HG03354 (cell line): ENCODE measurements around the gene AHI1.
"Not testable (repeated sequence)": the region's sequence is repeated elsewhere in the genome, so short reads cannot be mapped to it uniquely, and the experiment has no call there.

ENCODE experiments used
- ATAC-seq: cut with Tn5 transposase; IDR thresholded peaks from one replicate; pipeline ENCODE4 v1.9.1; 2021; ENCODE audit warnings: mild to moderate bottlenecking; ENCODE audit not compliant: unreplicated experiment, poor library complexity, severe bottlenecking

The AHI1 gene

GRCh38 chr6:135506270-135506997, 8.9 kb upstream of the AHI1 start:
- ATAC-seq, result peak; percentile 95

DNA sequence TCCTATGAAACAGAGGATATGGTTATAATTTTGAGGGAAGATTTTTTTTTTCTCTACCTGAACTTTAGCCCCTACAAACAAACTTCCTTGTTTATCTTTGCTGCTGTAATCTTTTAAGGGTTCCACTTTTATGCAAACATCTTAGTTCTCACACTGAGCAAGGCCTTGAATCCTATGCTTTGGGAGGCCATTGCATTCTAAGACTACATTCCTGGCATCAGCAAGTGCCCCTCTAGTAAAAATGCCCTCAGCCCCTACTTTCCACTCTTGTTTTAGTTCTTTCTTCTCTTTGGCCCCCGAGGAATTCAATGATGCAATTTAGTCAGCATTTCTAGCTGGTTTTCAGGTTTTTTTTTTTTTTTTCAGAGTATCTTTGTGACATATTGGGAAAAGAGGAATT, 8.1 kb upstream of the AHI1 start:
- ATAC-seq, result no peak

DNA sequence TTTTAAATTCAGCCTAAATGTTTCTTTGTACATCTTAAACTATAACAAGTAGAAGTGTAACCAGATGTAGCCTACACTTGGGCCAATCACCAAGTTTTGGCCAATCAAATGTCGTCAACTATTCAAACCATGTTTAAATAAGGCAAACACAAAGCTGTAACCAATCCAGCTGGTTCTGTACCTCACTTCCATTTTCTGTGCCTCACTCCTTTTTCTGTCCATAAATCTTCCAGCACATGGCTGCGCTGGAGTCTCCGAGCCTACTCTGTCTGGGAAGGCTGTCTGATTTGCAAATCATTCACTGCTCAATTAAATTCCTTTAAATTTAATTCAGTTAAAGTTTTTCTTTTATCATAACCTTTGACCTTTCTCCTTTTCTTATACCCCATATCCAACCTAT, 7.7 kb upstream of the AHI1 start:
- ATAC-seq, result no peak

GRCh38 chr6:135504734-135505133, 7.2 kb upstream of the AHI1 start:
- no peak for ATAC-seq

GRCh38 chr6:135503703-135504475, 6.3 kb upstream of the AHI1 start:
- ATAC-seq, result no peak

GRCh38 chr6:135499441-135500340, 2.2 kb upstream of the AHI1 start:
- no peak for ATAC-seq

DNA sequence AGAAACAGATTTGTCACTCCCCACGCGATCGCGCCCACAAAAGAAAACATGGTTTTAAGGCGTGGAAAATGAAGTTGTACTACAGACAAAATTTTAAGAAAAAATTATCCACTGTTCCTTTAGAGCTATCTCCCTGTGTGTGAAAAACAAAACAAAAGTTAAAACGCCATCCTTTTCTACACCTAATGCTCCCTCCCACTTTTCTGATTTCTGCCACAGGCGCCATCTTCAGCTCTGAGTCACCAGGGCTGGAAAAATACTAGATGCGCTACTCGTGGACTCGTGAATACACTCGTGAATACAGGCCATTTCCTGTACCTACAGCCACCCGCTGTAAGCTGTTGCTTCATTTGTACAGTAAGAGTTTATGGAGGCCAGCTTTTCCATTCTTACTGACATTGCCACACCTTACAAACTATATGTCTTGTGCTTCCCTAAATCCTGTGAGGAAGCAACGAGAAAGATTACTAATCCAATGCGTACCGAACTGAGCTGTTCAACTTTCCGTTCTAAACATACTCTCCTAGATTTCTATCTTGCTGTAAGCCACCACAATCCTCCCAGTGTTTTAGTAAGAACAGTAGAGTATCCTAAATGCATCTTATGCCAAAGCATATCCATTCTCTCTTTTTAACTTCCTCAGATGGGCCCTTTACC, 773 bp upstream of the AHI1 start:
- ATAC-seq, result peak; percentile 49

DNA sequence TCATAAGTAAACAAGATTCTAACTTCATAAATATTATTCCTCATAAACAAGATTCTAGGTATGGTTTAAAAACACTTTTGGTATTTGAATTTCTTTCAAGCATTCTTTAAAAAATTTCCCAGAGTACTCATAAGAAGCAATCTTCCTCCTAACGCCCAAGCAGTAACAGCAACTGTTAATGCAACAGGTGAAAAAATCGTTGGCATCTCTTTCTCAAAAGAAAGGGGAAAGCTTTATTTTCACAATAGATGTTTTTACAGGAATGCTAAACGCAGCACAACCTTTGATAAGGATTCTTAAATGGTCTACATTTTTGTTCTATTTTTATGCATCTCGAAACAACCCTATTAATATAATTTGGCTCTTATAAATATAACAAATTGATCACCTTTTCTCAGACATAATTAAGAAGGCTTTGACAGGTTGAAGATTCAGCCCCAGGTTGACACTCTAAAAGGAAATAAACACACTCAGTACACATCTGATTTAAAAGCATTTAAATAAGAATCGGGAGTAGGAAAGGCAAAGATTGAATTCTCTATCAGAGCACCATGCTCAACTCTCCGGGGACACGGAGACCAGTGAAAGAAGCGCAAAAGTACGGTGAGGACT, 634 bp downstream of the AHI1 start:
- no peak for ATAC-seq

DNA sequence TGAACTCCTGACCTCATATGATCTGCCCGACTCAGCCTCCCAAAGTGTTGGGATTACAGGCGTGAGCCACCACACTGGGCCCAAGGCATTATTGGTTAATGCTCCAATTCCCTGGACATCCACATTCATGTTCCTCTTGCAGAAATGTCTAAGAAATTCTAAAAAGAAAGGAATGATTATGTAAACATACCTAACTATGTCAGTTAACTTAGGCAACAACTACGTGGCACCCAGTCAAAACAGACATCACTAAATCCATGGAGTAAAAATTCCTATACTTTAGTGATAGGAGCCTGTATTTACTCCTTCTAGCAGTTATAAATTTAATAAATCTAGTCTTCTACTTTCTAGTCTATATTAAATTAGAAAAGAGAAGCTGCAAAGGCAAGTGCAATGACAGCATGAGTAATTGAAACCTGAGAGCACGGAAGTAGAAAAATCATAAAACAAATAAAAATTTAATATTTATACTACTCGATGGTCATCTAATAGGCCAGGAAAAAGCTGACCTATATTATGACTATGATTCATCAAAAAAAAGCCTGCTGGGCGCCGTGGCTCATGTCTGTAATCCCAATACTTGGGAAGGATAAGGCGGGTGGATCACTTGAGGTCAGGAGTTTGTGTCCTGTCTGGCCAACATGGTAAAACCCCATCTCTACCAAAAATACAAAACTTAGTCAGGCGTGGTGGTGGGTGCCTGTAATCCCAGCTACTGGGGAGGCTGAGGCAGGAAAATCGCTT, 4.2 kb downstream of the AHI1 start:
- ATAC-seq, result no peak

DNA sequence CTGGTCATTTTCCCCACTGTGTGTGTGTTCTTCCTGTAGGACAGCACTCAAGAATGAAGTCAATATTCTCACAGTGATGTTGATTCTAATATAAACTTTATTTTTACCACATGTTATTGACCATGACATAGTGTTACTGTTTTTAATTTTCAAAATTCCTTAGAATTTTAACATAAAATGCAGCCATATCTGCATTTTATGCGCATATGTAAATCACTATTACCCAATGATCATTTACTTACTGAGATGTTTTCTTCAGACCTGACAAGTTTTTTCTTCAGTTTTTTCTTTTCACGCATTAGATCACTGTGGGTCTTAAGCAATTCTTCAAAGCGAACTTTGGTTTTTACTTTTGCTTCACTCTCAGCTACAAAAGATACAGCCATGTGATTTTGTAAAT, 7.2 kb downstream of the AHI1 start:
- no peak for ATAC-seq

DNA sequence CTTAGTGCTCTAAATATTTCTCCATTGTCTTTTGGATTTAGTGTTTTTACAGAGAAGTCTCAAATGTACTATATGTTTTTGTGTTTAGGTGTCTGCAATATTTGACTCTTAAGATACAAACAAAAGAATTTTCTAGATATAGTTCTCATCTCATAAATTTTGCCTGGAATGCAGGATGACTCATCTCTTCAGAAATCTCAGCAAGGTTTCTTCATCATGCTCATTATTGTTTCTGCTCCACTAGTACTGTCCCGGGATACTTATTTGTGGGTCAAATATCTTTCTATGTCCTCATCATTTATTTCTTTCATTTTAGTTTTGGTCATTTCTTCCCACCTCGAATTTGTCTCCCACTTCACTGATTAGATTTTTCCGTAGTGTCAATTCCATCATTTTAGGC, 9.5 kb downstream of the AHI1 start:
- no peak for ATAC-seq

- not testable (repeated sequence) for ATAC-seq
Observed at GRCh38 chr6:135483903-135484302, 13.6 kb downstream of the AHI1 start.

GRCh38 chr6:135481783-135482369, 15.7 kb downstream of the AHI1 start:
- no peak for ATAC-seq

DNA sequence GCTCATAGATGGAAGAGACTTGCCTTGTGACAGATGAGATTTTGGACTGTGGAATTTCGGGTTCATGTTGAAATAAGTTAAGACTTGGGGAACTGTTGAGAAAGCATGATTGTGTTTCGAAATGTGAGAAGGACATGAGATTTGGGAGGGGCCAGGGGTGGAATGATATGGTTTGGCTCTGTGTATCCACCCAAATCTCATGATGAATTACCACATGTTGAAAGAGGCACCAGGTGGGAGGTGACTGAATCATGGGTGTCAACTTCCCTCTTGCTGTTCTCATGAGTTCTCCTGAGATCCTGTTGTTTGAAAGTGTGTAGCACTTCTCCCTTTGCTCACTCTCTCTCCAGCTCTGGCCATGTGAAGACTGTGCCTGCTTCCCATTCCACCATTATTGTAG, 17.9 kb downstream of the AHI1 start:
- ATAC-seq, result no peak

DNA sequence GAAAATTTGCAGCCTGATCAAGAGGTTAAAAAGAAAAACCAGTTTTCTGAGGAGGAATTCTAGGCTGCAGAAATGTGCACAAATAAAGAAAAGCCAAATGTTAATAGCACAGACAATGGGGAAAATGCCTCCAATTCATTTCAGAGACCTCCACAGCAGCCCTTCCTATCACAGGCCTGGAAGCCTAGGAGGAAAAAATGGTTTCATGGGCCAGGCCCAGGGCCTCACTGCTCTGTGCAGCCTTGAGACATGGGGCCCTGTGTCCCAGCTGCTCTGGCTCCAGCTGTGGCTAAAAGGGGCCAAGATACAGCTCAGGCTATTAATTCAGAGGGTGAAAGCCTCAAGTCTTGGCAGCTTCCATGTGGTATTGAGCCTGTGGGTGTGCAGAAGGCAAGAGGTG, 18.9 kb downstream of the AHI1 start:
- no peak for ATAC-seq

DNA sequence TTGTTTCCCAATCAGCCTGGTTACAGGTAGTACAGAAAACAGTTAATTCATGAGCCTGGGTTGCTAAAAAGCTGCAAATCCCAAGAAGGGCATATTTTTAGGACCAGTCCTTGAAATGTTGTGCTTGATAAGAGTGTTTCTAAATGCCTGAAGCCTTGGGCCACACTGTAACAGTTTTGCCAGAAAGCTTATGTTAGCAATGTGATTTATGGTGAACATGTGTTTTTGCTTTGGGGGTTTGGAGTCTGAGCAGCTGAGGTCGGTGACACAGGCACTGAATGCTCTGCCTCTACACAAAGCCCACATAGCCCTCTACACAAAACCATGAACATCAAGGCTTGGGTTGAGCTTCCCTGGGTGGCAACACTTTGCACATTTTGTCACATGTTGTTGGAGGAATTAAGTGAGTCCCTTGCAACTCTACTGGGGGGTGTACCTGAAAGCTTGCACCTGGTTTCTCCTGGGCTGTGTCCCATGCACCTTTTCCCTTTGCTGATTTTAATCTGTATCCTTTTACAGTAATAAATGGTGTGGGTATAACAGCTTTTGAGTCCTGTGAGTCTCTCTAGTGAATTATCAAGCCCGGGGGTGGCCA, 22.2 kb downstream of the AHI1 start:
- ATAC-seq, result no peak

- ATAC-seq, result no peak
Observed at GRCh38 chr6:135474362-135474761, 23.2 kb downstream of the AHI1 start.

DNA sequence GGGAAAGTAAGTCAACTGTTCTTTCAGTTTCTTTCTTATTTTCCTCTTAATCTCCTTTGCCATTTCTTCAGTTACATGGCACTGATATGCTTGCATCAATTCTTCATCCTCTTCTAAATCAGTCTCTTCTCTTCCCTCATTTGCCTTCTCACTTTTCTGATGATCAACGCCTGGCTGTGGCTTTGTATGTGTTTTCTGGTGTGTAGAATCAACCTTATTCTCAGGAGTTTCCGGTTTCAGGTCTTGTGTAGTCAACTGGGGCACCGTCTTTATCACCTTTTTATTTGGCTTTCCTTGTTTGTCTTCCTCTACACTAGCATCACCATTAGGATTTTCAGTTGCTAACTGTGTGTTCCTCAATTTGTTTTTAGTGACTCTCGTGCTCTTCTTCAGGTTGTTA, 31.6 kb downstream of the AHI1 start:
- ATAC-seq, result peak; percentile 28
